ENCODE results near the gene MEMO1. TPM values are rescaled to one million over a fixed set of nuclear protein-coding genes. Genes with fewer than 3 reads are reported as not detected.

The MEMO1 gene
- total RNA-seq, 1 experiment from 2014 or later: 54.6 TPM

GRCh38 chr2:32002406-32002805, 8.4 kb downstream of the MEMO1 start:
- ChIA-PET POLR2A (no interaction called here), CTCF (interaction anchor here (0.6 kb wide), 1 partner anchor 1896 kb away, joined by 3 read pairs; no protein-coding TSS in a partner anchor)
- no peak for TF ChIP-seq CTCF (IDR thresholded peaks at IDR 0.05; ENCODE audit: unreplicated experiment)
- Mint-ChIP-seq H3K9me3 (ENCODE audit: unreplicated experiment) (no peaks in the 10 kb centered on the region), H3K36me3 (ENCODE audit: insufficient read depth, unreplicated experiment) (peaks cover 7% of the 10 kb centered on the region), H3K27me3 (ENCODE audit: insufficient read depth, unreplicated experiment) (no peaks in the 10 kb centered on the region), H3K4me3 (ENCODE audit: unreplicated experiment) (no peak overlapping the region), H3K4me1 (ENCODE audit: insufficient read depth, unreplicated experiment) (peaks cover 30% of the 10 kb centered on the region), H3K27ac (ENCODE audit: low read depth, unreplicated experiment) (no peak overlapping the region)
- DNase-seq (ENCODE audit: unreplicated experiment): no peak
- BruUV-seq (replicated peaks): no TSS peak
- intact Hi-C loops (cut with micrococcal nuclease): loop anchor here (10.0 kb wide), 2 partner anchors 118 to 132 kb away; no protein-coding TSS in a partner anchor

- intact Hi-C loops (cut with micrococcal nuclease): no loop called here
- peaks cover 7% of the 10 kb centered on the region for H3K9me3 Mint-ChIP-seq (ENCODE audit: unreplicated experiment)
- H3K27ac Mint-ChIP-seq (ENCODE audit: low read depth, unreplicated experiment): peak overlapping the region; percentile 1
- CTCF ChIA-PET: interaction anchor here (0.5 to 1.2 kb wide), 2 partner anchors 9 to 1712 kb away, joined by 3 to 4 read pairs; no protein-coding TSS in a partner anchor
- H3K4me3 Mint-ChIP-seq (ENCODE audit: unreplicated experiment): no peak overlapping the region
- TF ChIP-seq CTCF (IDR thresholded peaks at IDR 0.05; ENCODE audit: unreplicated experiment): no peak
- peaks cover 24% of the 10 kb centered on the region for H3K4me1 Mint-ChIP-seq (ENCODE audit: insufficient read depth, unreplicated experiment)
- BruUV-seq (replicated peaks): no TSS peak
- no peak for DNase-seq (ENCODE audit: unreplicated experiment)
- POLR2A ChIA-PET: interaction anchor here (0.7 to 2.2 kb wide), 3 partner anchors 9 to 64 kb away, joined by 3 to 7 read pairs (median 5); partner anchors contain the start of gene SPAST
- H3K36me3 Mint-ChIP-seq (ENCODE audit: insufficient read depth, unreplicated experiment): peaks cover 7% of the 10 kb centered on the region
- no peaks in the 10 kb centered on the region for H3K27me3 Mint-ChIP-seq (ENCODE audit: insufficient read depth, unreplicated experiment)
Measured at GRCh38 chr2:31999438-31999837, 11.4 kb downstream of the MEMO1 start.

- H3K27ac Mint-ChIP-seq (ENCODE audit: low read depth, unreplicated experiment): peak overlapping the region; percentile 1
- intact Hi-C loops (cut with micrococcal nuclease): no loop called here
- CTCF ChIA-PET: interaction anchor here (0.5 to 0.6 kb wide), 2 partner anchors 1713 to 1882 kb away, joined by 3 to 4 read pairs; no protein-coding TSS in a partner anchor
Measured at GRCh38 chr2:31998731-31999383, 12.0 kb downstream of the MEMO1 start.

More at GRCh38 chr2:31998731-31999383, 12.0 kb downstream of the MEMO1 start:
- Mint-ChIP-seq H3K4me1 (ENCODE audit: insufficient read depth, unreplicated experiment) (peaks cover 24% of the 10 kb centered on the region), H3K9me3 (ENCODE audit: unreplicated experiment) (peaks cover 7% of the 10 kb centered on the region), H3K4me3 (ENCODE audit: unreplicated experiment) (no peak overlapping the region), H3K27me3 (ENCODE audit: insufficient read depth, unreplicated experiment) (no peaks in the 10 kb centered on the region), H3K36me3 (ENCODE audit: insufficient read depth, unreplicated experiment) (peaks cover 7% of the 10 kb centered on the region)
- DNase-seq (ENCODE audit: unreplicated experiment): no peak
- no peak for TF ChIP-seq CTCF (IDR thresholded peaks at IDR 0.05; ENCODE audit: unreplicated experiment)
- POLR2A ChIA-PET: interaction anchor here (0.7 to 2.2 kb wide), 4 partner anchors 10 to 64 kb away, joined by 3 to 7 read pairs (median 6); partner anchors contain the start of gene SPAST
- no TSS peak for BruUV-seq (replicated peaks)

All from MCF 10A (cell line).